Activated CD8-positive, alpha-beta memory T cell treated with anti-CD3 and anti-CD28 coated beads for 24 hours (primary cell): ENCODE data around the gene CAMK2D.
A peak's percentile ranks its signal among the peaks of the same experiment; 100 is the strongest.

Experiments used
- DNase-seq: peaks from one replicate; pipeline ENCODE4 v3.0.0-alpha.2; 2020

The CAMK2D gene

DNA sequence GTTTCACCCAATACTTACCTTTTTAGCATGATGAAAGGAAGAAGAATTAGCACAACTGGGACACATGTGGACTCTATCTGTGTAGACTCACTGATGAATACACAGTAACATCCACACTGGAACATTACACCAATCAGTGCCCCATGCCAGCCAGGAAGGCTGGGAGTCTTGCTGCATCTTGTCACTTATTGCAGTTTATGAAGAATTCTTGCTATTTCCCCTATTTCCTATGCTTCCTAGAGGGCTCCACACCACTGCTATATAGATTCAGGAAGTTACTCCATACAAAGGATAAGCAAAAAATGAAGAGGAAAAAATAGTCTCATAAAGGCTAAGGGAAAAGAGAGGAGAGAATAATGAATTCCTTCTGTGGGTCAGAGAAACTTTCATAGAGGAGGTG is 201.0 kb downstream of the CAMK2D start:
- DNase-seq, result no peak

GRCh38 chr4:113559947-113560346 is 201.6 kb downstream of the CAMK2D start:
- no peak for DNase-seq

GRCh38 chr4:113556382-113557134 is 205.0 kb downstream of the CAMK2D start:
- no peak for DNase-seq

GRCh38 chr4:113555868-113556267 is 205.7 kb downstream of the CAMK2D start:
- DNase-seq, result no peak

GRCh38 chr4:113553082-113553481 is 208.5 kb downstream of the CAMK2D start:
- no peak for DNase-seq

GRCh38 chr4:113550510-113550909 is 211.0 kb downstream of the CAMK2D start:
- no peak for DNase-seq

DNA sequence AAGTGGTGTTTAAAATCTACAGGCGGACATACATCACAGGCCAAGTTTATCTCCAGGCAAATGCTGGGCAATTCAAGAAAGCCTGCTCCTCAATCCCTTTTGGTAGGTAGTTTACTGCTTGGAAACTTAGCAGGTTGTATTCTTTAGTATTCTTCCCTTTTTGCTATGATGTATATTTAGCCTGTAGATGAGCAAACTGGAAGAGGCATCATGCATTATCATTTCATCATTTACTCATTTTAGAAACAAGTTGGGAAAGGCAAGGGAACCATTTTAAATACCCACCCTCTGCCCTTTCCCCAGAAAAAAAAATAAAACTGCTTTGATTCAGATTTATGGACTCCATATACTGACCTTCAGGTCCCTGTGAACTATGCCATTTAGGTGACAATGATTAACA is 213.2 kb downstream of the CAMK2D start:
- DNase-seq, result no peak

DNA sequence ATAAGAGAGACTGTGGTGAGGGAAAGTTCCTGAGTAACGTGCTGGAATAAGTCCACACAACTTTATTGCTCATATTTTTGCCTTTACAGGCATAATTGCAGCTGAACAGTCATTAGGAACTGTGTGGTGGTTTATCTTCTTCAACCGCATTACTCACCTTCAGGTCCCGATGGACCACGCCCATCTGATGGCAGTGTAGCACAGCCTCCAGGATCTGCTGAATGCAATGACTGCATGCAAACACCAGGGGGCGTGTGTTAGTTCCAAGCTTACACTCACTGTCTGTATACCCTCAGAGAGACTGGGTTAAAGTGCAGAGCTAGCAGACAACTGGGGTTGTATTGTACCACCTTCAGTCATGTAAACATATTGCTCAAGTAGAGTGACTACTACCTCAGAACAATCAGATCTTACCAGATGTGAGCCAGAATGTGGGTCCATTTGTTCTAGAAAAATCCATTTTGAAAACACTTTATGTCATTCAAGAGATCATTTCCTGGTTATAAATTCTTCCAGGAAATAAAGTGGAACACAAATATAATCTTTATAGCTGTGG is 214.0 kb downstream of the CAMK2D start:
- DNase-seq, result peak; percentile 90

DNA sequence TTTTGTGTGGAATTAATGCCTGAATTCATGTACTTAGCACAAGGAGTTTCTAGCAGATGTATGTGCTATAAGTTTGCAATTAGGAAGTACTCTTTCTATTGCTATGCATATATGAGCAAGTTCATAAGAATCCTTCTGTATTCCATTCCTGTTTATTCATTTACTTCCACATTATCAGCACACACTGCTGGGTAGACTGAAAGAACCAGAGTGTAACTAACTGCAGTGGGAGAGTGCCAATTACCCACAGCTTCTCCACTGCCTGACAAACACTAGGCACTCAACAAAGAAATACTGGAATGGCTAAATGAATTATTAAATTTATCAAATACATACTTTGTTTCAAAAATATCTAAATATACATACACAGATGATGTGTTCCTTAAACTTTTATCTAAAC is 219.6 kb downstream of the CAMK2D start:
- no peak for DNase-seq

DNA sequence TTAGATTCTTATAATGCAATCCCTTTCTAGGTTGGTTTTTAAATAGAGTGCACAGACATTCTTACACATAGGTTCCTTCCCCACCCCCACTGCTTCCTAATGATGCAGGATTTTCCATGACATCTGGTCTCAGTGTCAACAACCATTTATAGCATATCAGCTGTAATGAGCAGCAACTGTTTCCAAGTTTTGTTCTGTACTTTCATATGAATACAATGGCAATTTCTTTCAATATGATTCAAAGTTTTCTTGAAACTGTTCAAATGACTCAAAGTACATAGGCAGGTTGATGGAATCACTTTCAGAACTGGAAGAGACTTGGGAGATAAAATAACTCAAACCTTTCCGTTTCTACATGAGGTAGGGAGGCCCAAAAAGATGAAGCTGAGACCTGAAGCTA is 220.7 kb downstream of the CAMK2D start:
- no peak for DNase-seq

GRCh38 chr4:113539408-113539807 is 222.1 kb downstream of the CAMK2D start:
- DNase-seq, result no peak

DNA sequence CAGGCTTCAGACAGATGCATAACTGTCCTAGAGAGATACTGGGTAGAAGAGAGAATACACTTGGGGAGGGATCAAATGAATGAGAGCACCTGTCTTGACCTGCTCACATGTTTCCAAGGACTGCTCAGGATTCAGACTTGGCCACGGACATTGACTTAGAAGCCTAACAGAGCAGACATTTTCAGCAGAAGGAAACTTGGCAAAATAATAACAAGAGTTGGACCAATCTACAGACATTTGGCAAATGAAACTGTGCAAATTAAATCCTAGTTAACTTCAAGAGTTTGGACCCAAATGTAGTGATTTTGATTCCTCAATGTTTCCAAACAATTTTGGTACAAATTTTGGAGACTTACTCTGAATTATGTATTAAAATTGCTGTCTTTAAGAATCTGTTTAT is 223.9 kb downstream of the CAMK2D start:
- DNase-seq, result no peak

- no peak for DNase-seq
Observed at GRCh38 chr4:113537203-113537602, 224.3 kb downstream of the CAMK2D start.

- DNase-seq, result no peak
Observed at GRCh38 chr4:113534711-113535110, 226.8 kb downstream of the CAMK2D start.

- no peak for DNase-seq
Observed at GRCh38 chr4:113531572-113531971, 230.0 kb downstream of the CAMK2D start.

DNA sequence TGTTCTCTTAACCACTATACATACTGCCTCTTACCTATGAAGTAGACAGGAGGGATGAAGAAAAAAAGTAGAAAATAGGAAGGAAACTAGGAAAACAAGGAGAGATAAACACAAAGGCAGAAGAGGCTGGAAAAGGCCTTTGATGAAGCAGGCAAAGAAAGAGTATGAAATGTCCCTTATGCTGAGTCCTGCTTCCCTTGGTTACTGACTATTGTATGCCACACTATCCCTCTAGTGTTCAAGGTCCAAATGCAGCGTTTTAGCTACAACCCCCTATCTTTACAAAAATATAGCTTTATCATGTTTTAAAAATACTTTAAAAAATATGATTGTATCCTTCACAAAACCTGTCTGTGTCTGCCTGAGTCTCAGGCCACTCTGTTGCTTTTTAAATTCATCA is 233.1 kb downstream of the CAMK2D start:
- DNase-seq, result no peak

- DNase-seq, result no peak
Observed at GRCh38 chr4:113525521-113525920, 236.0 kb downstream of the CAMK2D start.

- DNase-seq, result no peak
Observed at GRCh38 chr4:113524505-113525186, 236.9 kb downstream of the CAMK2D start.

GRCh38 chr4:113524096-113524495 is 237.4 kb downstream of the CAMK2D start:
- DNase-seq, result no peak

GRCh38 chr4:113522433-113522832 is 239.1 kb downstream of the CAMK2D start:
- no peak for DNase-seq

- DNase-seq, result no peak
Observed at GRCh38 chr4:113513382-113513781, 248.2 kb downstream of the CAMK2D start.

DNA sequence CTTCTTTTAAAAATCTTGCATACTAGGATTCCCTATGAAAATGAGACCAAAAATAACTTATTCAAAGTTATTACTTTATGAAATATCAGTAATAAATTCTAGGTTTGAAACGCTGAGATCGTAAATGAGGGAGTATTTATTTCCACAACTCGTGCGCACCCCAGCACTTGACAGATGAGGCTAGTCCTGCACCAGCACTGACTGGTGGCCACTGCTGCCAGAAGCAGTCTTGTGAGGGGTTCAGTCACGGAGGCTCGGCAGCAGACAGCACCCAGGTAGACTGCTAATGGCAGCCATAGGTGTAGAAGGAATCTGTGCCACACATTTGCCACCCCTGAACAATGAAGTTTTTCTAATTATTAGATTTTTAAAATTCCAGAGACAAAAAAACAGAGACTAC is 248.7 kb downstream of the CAMK2D start:
- DNase-seq, result no peak

DNA sequence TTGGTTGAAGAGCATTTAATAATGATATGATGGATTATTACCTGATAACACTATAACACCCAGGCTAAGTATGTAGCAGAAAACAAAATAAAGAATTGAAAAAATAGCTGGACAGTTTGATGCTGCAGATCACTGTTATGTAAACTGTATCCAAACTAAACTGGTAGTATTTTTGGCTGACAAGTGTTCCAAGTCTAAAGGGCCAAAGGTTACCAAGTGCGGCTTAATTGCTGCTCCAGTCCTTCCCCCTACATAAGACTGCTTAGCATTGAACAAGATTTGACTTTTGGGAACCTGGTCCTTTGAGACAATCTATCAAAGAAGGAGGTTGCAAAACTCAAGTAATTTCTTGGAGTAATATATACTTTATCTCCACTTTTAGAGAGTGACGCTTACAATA is 249.6 kb downstream of the CAMK2D start:
- DNase-seq, result no peak

DNA sequence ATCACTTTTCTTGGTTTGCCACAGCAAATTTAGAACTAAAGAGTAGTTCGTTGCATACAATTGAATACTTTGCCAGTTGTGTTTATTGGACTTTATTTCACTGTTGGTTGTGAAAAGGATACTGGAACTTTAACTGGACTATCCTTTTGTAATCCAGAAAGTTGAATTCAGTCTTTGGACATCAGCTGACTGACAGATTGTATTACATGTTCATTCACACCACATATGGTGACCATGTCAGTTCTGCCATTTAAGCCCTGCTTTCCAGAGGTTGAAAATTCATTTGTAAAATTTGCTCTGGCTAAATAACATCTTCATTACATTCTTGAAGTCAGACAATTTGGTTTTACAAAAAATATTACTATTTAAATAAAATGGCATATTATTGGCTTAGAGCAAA is 251.7 kb downstream of the CAMK2D start:
- no peak for DNase-seq
